ENCODE results near the gene MEI1.

DNA sequence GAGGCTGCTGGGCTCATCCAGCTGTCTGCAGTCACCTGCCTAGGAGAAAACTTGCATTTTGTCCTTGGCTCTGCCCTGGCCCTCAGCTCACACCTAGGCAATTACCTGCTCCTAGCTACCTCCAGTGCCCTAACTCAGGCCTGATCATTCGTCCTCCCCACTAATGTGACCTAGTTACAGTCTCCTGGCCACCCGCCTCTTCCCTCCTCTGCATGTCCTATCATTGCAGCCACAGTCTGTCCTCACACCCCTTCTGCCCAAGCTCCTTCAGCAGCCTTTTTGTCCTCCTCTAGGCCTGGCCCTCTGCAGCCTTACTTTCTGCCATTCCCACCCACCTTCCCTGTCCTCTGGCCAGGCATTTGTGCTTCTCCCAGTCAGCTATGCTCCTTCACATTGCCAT lies 83.4 kb downstream of the MEI1 start:
- TF ChIP-seq, protein P1, sequence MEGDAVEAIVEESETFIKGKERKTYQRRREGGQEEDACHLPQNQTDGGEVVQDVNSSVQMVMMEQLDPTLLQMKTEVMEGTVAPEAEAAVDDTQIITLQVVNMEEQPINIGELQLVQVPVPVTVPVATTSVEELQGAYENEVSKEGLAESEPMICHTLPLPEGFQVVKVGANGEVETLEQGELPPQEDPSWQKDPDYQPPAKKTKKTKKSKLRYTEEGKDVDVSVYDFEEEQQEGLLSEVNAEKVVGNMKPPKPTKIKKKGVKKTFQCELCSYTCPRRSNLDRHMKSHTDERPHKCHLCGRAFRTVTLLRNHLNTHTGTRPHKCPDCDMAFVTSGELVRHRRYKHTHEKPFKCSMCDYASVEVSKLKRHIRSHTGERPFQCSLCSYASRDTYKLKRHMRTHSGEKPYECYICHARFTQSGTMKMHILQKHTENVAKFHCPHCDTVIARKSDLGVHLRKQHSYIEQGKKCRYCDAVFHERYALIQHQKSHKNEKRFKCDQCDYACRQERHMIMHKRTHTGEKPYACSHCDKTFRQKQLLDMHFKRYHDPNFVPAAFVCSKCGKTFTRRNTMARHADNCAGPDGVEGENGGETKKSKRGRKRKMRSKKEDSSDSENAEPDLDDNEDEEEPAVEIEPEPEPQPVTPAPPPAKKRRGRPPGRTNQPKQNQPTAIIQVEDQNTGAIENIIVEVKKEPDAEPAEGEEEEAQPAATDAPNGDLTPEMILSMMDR (conservative IDR thresholded peaks at IDR 0.05) = no peak
- TF ChIP-seq ZFX (IDR thresholded peaks at IDR 0.05) = no peak

Measured in C4-2B (cell line).